Jurkat, Clone E6-1 (cell line): ENCODE measurements around the gene THPO.
A peak's percentile ranks its signal among the peaks of the same experiment; 100 is the strongest.

Experiments
- DNase-seq: peaks from one replicate; pipeline ENCODE4 v3.0.0-alpha.2; 2011; ENCODE audit warnings: low read depth, low spot score
- H3K4me3 ChIP-seq: 2 replicates; pipeline ENCODE4 v1.5.1; 2011; ENCODE audit warnings: mild to moderate bottlenecking, low read length, control low read depth, moderate library complexity

THPO gene

DNA sequence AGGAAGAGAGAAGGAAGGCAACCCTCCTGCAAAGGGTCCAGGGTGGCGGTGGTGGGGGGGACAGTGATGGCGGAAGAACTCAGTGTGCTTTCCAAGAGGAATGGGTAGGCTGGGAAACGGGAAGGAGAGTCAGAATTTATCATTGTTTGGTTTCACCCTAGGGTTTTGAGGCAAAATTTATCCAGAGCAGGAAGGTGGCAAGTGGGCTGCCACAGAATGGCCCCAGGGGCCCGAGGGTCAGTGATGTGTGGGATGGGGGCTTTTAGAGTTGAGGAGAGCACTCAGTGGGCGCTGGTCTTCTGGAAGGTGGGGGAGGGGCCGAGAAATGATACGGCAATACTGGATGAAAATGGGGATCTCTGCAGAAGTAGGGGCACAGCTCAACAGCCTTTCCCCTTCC lies 40.0 kb downstream of the THPO start:
- no peak overlapping the region for H3K4me3 ChIP-seq
- no peak for DNase-seq

DNA sequence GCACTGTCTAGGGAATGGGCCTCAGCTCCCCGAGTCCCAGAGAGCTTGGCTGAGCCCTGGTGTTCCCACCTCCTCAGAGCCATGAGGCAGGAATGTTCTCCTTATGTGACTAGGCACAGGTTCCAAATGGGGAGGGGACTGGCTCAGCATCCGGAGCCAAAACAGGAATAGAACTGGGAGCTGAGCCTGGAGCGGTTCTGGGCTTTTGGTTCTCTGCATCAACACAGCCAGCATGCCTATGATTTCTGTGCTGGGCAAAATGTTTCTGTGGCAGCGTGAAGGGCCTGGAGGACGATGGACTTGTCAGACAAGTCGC lies 40.6 kb downstream of the THPO start, which contains the start of gene FAM131A:
FAM131A (plus strand) TSS at position 202 of the 316 bp plus-strand sequence; CDS start at position 233, 31 bp downstream.
- peak within 1 kb of the TSS; percentile 65 for H3K4me3 ChIP-seq
- no peak for DNase-seq

DNA sequence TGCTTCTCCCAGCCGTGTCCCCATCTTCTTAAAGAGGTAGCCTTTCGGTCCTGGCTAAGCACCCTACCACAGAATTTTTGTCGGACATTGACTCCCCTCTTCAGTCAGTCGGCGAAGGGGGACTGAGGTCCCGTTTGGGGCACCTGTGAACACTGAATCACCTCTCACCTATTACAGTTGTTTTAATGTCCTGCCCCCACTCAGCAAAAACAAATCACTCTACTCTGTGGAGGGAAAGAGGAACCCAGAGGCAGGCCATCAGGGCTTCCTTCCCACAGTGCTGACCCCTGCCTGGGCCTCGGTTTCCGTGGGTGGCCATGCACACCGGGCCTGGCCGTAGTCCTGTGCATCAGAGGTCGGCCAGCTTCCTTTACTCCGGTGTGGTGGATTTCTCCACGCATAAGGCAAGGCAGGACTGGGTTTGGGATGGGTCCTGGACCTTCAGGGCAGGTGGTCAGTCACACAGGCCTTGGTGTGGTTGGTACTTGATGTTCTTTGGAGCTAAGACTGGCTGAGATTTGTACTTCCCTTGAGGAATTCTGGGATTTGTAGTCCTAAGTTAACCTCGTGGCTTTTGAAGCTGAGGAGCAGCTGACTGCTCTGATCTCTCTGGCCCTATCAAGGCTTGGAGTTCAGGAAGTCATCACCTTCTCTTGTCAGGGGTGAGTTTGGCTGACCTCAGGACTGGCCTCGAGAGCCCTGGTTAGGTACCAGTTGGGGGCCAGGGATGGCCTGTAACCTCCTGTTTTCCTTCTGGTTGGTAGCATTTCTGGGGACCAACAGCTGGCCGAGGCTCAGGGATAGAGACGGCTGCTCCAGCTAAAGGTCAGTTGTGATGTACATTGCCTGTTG lies 41.2 kb downstream of the THPO start:
- H3K4me3 ChIP-seq, result peak overlapping the region; percentile 65
- no peak for DNase-seq

DNA sequence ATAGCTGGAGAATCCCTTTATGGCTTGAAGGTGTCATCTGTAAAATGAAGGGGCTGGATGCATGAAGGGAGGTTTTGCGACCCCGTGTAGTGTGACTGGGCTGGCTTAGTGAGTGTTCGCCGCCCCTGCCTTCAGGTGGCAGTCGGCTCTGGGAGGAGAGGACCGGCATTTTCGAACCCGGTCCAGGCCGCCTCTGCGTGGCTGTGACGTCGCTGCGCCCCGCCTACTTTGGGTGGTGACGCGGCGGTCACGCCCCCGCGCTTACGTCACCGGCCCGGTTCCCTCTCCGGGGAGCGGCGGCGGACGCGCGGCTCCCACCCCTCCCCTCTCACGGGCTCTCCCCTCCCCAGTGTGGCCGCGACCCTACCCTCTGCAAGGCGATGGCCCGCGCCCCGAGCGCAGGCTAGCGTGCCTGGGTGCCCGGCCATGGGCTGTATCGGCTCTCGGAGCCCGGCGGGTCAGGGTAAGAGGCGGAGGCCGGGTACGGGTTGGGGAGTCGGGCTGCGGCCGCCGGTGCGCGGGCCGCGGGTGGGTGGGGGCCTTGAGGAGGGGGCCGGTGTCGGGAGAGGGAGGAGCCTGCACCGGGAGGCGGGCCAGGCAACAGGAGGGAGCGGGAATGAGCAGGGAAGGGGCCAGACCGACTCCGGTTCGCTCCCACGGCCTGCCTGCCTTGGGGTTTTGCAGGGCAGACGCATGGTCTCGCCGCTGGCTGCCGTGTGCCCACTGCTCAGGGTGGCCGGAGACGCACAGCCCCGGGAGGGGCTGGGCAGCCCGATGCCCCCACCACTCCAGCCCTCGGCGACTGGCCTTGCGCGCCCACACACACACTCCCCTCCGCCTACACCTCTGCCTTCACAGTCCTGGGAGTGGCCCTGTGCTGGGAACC lies 42.1 kb downstream of the THPO start:
- peak overlapping the region; percentile 65 for H3K4me3 ChIP-seq
- DNase-seq, result peak; percentile 44

GRCh38 chr3:184335291-184335660 lies 42.7 kb downstream of the THPO start:
- no peak for DNase-seq
- peak overlapping the region; percentile 65 for H3K4me3 ChIP-seq

DNA sequence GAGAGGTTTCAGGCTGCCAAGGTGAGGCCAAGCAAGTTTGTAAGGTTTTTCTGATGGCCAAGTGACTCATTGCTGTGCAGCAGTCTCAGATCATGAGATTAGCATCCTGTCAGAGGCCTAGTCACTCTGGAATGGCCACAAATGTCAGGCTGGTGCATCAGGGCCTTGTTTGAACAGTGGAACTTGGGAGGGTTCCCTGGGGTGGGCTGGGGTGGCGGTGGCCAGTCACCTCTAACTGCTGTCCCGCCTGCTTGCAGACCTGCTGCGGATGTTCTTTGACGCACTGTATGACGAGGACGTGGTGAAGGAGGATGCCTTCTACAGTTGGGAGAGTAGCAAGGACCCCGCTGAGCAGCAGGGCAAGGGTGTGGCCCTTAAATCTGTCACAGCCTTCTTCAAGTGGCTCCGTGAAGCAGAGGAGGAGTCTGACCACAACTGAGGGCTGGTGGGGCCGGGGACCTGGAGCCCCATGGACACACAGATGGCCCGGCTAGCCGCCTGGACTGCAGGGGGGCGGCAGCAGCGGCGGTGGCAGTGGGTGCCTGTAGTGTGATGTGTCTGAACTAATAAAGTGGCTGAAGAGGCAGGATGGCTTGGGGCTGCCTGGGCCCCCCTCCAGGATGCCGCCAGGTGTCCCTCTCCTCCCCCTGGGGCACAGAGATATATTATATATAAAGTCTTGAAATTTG lies 43.4 kb downstream of the THPO start:
- DNase-seq, result no peak

GRCh38 chr3:184333700-184334099 lies 44.3 kb downstream of the THPO start:
- H3K4me3 ChIP-seq, result no peak overlapping the region
- no peak for DNase-seq

More for the DNA sequence above, 43.4 kb downstream of the THPO start:
- H3K4me3 ChIP-seq, result no peak overlapping the region

GRCh38 chr3:184333190-184333589 lies 44.8 kb downstream of the THPO start:
- DNase-seq, result no peak
- H3K4me3 ChIP-seq, result no peak overlapping the region

- H3K4me3 ChIP-seq, result no peak overlapping the region
- DNase-seq, result no peak
Measured at GRCh38 chr3:184332370-184333090, 45.5 kb downstream of the THPO start.

DNA sequence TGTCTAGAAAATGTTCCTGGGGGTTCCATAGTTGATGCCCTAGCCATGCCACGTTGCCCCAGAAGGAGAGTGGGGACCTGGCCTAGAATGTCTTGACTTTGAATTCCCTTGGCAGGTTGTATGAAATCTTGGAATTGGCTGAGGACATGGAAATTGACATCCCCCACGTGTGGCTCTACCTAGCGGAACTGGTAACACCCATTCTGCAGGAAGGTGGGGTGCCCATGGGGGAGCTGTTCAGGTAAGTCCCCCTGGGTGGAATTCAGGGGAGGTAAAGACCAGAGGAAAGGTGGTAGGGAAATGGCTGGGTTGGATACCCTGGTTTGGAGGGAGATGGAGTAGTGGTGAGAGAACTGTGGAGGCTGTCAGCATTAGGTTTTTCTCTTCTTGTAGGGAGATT lies 49.5 kb downstream of the THPO start:
- no peak for DNase-seq
- H3K4me3 ChIP-seq, result no peak overlapping the region

GRCh38 chr3:184327171-184327570 lies 50.8 kb downstream of the THPO start:
- DNase-seq, result no peak
- no peak overlapping the region for H3K4me3 ChIP-seq

GRCh38 chr3:184325715-184326369 lies 52.2 kb downstream of the THPO start:
- H3K4me3 ChIP-seq, result no peak overlapping the region
- DNase-seq, result no peak

DNA sequence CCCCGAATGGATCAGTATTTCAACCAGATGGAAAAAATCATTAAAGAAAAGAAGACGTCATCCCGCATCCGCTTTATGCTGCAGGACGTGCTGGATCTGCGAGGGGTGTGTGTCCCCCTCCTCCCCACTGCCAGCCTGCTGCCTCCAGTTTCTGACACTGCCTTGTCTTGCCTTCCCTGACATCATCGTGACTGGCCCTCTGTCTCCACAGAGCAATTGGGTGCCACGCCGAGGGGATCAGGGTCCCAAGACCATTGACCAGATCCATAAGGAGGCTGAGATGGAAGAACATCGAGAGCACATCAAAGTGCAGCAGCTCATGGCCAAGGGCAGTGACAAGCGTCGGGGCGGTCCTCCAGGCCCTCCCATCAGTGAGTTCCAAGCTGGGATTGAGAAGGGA lies 52.7 kb downstream of the THPO start:
- no peak overlapping the region for H3K4me3 ChIP-seq
- DNase-seq, result no peak

GRCh38 chr3:184323696-184324095 lies 54.3 kb downstream of the THPO start:
- DNase-seq, result no peak
- H3K4me3 ChIP-seq, result no peak overlapping the region

- no peak for DNase-seq
Measured at GRCh38 chr3:184322731-184323487, 55.1 kb downstream of the THPO start.

More at GRCh38 chr3:184322731-184323487, 55.1 kb downstream of the THPO start:
- H3K4me3 ChIP-seq, result no peak overlapping the region
